Measurements from ENCODE around the gene DHDDS. TPM values are rescaled to one million over a fixed set of nuclear protein-coding genes. Genes with fewer than 3 reads are reported as not detected.
"Not testable (repeated sequence)": the region's sequence is repeated elsewhere in the genome, so short reads cannot be mapped to it uniquely, and the experiment has no call there.

DHDDS gene, protein sequence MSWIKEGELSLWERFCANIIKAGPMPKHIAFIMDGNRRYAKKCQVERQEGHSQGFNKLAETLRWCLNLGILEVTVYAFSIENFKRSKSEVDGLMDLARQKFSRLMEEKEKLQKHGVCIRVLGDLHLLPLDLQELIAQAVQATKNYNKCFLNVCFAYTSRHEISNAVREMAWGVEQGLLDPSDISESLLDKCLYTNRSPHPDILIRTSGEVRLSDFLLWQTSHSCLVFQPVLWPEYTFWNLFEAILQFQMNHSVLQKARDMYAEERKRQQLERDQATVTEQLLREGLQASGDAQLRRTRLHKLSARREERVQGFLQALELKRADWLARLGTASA
- 27.2 TPM for total RNA-seq

GRCh38 chr1:26431979-26432695 is at the start of gene DHDDS:
DHDDS (plus strand) TSS chr1:26432321; CDS start chr1:26432946, 625 bp downstream.
- DNase-seq (ENCODE audit: low read depth in 2 of 3, low spot score in 2 of 3) = peak; percentile 91 to 99 (median 98)

GRCh38 chr1:26384076-26384475 is 48.0 kb upstream of the DHDDS start:
- DNase-seq (ENCODE audit: low read depth in 2 of 3, low spot score in 2 of 3) = no peak

DNA sequence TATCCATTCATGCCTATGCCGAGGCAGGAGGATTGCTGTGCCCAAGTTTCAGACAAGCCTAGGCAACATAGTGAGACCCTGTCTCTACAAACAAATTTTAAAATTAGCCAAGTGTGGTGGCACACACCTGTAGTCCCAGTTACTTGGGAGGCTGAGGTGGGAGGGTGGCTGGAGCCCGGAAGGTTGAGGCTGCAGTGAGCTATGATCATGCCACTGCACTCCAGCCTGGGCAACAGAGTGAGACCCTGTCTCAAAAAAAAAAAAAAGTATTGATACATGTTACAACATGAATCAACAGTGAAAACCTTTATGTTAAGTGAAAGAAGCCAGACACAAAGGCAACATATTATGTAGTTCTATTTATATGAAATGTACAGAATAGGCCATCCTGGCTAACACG is 47.1 kb upstream of the DHDDS start:
- DNase-seq (ENCODE audit: low read depth in 2 of 3, low spot score in 2 of 3) = not testable (repeated sequence)

- no peak for DNase-seq (ENCODE audit: low read depth in 2 of 3, low spot score in 2 of 3)
These were observed 44.7 kb upstream of the DHDDS start for GRCh38 chr1:26387447-26387846.

- no peak for DNase-seq (ENCODE audit: low read depth in 2 of 3, low spot score in 2 of 3)
These were observed 43.2 kb upstream of the DHDDS start for GRCh38 chr1:26388791-26389445.

DNA sequence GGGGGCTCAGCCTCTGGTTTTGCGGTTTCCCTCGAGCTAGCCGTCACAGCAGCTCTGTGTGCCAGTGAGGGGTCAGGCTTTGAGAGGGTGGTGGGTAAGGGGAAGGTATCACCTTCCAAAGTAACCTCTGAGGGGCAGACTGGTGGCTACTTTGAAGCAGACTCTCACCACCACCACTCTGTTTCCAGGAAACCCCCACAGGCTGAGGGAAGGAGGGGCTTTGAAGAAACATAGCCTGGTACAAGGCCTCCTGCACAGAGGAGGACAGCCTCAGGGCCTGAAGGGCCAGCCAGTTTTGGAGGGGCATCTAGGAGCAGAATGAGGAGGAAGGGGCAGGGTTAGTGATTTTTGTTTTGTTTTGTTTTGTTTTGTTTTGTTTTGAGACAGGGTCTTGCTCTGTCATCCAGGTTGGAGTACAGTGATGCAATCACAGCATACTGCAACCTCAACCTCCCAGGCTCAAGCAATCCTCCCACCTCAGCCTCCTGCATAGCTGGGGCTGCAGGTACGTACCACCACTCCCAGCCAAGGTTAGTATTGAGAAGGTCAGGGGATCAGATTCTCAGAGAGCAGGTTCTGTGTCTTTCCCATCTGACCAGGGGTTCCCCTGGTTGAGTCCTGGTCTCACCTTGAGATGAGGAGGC is 42.4 kb upstream of the DHDDS start:
- no peak for DNase-seq (ENCODE audit: low read depth in 2 of 3, low spot score in 2 of 3)

GRCh38 chr1:26391450-26391849 is 40.7 kb upstream of the DHDDS start:
- peak in 2 of 3 donors; percentile 66 to 83 for DNase-seq (ENCODE audit: low read depth in 2 of 3, low spot score in 2 of 3)

DNA sequence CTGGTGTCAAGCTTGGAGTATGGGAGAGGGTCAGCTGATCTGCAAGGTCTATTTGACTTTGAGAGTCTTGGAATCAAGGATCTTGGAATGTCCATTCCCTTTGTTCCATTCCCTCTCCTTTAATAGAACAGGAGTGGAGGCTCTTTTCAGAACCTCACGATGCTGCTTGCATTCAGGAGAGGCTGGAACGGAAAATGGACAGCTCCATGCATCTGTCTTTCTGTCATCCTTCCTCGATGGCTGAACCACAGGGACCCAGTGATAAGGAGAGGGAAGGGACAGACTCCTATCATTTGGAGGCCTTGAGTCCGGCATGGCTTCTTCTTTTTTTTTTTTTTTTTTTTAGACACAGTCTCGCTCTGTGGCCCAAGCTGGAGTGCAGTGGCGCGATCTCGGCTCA is 36.4 kb upstream of the DHDDS start:
- DNase-seq (ENCODE audit: low read depth in 2 of 3, low spot score in 2 of 3) = no peak

DNA sequence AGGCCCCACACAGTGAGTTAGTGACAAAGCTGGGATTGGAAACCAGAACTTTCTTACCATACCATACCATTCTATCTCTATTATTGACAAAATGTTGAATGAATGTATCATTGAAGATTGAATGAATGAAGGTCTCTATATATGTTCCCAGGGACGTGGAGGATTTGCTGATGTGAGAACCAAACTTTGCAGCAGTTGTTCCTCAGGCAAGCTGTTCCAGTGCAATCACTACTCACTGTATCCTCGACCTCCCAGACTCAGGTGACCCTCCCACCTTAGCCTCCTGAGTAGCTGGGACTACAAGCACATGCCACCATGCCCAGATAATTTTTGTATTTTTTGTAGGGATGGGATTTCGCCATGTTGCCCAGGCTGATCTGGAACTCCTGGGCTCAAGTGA is 33.1 kb upstream of the DHDDS start:
- DNase-seq (ENCODE audit: low read depth in 2 of 3, low spot score in 2 of 3) = no peak

DNA sequence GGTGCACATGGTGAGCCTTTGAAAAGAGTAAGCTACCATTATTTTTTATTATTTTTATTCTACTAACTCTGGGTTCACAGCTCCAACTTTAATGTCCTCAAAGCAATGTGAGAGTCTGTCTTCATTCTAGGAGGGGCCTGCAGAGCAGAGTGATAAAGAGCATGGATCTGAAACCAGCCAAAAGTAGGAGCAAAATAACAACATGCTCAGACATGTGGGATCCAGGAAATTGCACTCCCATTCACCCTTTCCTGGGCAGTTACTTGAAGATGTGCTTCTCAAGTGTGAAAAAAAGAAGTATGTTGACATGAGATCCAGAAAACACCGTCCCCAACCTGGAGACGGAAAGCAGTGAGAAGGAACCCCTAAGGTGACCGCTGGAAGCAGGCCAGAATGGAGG is 30.2 kb upstream of the DHDDS start:
- no peak for DNase-seq (ENCODE audit: low read depth in 2 of 3, low spot score in 2 of 3)

DNA sequence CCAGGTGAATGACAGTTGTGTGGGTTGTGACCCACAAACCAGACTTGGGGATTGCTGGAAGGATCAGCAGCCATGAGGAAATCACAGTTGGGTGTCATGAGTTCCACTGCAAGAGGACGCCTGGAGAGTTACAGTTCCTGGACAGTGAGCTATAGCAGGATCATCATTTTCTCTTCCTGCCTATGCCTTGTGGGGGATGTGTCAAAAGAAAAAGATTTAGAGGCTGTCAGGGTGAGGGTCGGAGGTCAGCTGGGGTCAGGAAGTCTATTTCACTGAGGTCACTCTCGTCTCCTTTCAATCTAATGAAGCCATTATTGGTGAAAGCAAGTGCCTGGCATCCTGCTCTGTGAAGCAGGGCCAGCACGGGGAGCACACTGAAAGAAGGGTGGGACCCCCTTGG is 28.5 kb upstream of the DHDDS start:
- DNase-seq (ENCODE audit: low read depth in 2 of 3, low spot score in 2 of 3) = no peak

- no peak for DNase-seq (ENCODE audit: low read depth in 2 of 3, low spot score in 2 of 3)
These were observed 27.5 kb upstream of the DHDDS start for GRCh38 chr1:26404641-26405040.

GRCh38 chr1:26405281-26405915 is 26.7 kb upstream of the DHDDS start:
- DNase-seq (ENCODE audit: low read depth in 2 of 3, low spot score in 2 of 3) = no peak

- DNase-seq (ENCODE audit: low read depth in 2 of 3, low spot score in 2 of 3) = peak; percentile 65 to 83 (median 71)
These were observed 23.5 kb upstream of the DHDDS start for GRCh38 chr1:26408604-26409003.

DNA sequence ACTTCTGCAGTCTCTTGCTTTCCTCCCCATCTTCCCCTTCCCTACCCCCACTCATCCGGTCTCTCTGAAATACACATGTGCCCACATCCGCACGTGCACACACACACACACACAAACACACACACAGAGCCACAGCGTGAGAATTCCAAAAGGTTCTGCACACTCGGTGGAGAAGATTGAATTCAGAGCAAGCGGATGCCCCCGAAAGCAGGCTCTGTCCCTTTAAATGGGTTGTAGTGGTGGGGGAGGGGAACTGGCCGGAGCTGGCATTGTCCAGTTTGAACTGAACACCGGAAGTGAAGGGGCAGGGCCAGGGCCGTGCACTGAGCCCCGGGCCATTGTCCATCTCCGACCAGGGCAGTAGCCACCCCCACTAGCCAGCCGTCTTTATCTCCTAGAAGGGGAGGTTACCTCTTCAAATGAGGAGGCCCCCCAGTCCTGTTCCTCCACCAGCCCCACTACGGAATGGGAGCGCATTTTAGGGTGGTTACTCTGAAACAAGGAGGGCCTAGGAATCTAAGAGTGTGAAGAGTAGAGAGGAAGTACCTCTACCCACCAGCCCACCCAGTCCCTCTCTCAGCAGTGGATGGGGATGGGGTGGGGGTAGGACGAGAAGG is 22.8 kb upstream of the DHDDS start:
- no peak for DNase-seq (ENCODE audit: low read depth in 2 of 3, low spot score in 2 of 3)

- DNase-seq (ENCODE audit: low read depth in 2 of 3, low spot score in 2 of 3) = no peak
These were observed 21.2 kb upstream of the DHDDS start, which contains the start of gene LIN28A for GRCh38 chr1:26410706-26411623. LIN28A (plus strand) TSS chr1:26410817; CDS start chr1:26410892, 75 bp downstream.

- DNase-seq (ENCODE audit: low read depth in 2 of 3, low spot score in 2 of 3) = no peak
These were observed 20.5 kb upstream of the DHDDS start for GRCh38 chr1:26411624-26412074.

- DNase-seq (ENCODE audit: low read depth in 2 of 3, low spot score in 2 of 3) = no peak
These were observed 19.8 kb upstream of the DHDDS start for GRCh38 chr1:26412180-26412840.
